Activated T-cell treated with anti-CD3 and anti-CD28 coated beads for 4 hours (primary cell): Measurements from ENCODE around the gene GALNT1.

Source experiments
- DNase-seq: peaks from one replicate; pipeline ENCODE4 v3.0.0-alpha.2; 2020

The GALNT1 gene

DNA sequence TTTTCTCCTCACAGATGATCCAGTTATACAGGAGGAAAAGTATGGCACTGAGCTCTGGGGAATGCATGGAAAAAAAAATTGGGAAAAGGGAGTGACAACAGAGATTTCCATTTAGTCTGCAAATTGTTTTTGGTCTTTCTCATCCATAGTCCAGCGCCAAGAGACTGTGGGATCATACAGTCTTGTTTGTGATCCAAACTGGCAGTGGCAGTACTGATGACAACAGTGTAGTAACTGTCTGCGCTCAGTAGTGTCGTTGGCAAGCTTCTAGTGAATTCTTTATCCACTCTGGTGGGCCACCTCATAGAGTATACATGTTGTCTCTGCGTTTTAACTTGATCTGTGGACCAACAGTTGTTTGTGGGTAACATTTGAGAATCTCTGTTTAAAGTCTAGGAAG is 37.9 kb downstream of the GALNT1 start:
- DNase-seq: no peak

DNA sequence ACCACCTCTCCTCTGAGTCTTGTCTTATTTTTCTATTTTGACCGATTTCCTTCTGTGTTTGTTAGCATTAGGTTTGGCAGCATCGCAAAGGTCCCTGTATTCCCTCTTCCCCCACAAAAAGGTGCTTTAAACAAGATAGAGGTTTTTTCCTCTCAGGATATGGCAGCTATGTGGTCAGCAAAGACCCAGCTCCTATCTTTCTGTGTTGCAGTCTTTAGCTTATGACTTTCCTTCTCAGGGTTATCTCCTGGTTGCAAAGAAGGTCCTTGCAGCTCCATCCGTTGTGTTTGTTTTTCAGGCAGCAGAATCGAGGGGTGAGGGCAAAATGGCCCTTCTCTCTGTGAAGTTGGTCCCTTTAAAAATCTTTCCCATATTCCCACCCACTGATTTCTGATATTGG is 38.4 kb downstream of the GALNT1 start:
- DNase-seq: no peak

DNA sequence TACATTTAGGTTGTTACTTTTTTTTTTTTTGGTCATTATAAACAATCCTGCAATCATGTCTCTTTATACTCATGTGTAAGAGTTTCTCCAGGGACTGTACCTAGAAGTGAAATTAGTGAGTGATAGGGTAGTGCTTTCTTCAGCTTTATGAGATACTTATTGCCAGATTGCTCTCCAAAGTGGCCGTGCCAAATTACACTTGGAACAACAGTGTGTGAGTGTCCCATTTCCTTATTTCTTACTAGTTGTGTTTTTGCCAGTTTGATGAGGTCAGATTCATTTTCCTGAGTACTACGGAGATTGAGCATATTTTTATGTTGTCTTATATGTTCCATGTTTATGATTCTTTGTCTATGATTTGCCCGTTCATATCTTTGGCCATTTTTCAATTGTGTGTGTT is 39.2 kb downstream of the GALNT1 start:
- no peak for DNase-seq

DNA sequence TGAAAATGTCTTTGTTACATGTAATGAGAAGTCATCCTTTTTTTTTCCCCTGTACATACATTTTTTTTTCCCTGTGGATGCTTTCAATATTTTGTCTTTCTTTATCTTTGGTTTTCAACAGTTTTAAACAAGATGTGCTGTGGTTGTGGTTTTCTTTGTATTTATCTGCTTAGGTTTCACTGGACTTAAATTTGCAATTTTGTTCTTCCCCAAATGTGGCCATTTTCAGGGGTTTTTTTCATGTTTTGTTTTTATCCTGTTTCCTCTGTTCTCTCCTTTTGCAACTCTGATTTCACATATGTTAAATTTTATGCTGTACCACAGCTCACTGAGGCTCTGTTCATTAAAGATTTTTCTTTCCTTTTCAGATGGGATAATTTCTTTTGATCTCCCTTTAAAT is 41.7 kb downstream of the GALNT1 start:
- DNase-seq: no peak

DNA sequence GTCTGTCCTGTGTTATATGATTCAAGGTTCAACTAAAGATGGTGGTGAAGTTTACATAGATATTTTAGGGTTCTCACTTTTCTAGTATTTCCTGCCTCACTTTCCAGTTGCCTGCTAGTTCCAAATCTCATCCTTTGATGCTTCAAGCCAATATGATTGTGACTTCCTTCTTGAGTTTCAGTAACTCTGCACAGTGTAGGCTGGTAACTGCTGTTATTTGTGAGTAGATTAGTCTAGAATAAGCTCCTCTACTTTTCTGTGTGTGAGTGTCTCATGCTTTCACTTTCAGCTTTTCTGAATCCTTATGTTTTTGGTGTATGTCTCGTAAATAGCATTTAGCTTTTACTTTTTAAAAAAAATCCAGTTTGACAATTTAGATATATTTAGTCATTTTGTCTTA is 42.6 kb downstream of the GALNT1 start:
- no peak for DNase-seq

DNA sequence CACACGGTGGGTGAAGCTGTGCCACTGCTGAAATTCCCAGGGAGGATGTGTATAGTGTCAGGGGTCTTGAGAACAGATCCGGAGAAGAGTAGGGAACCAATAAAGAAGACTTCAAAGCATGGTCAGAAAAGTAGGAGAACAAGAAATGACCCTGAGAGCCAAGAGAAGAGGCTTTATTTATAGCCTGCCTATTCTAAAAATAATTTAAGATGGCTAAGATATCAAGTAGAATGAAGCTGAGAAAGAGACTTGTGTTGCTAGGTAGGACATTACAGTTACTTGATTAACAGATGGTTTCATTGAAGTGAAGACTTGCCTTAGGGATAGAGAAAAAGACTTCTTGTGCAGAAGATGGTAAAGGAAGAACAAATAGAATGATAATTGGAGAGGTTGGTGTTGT is 43.7 kb downstream of the GALNT1 start:
- DNase-seq: no peak

DNA sequence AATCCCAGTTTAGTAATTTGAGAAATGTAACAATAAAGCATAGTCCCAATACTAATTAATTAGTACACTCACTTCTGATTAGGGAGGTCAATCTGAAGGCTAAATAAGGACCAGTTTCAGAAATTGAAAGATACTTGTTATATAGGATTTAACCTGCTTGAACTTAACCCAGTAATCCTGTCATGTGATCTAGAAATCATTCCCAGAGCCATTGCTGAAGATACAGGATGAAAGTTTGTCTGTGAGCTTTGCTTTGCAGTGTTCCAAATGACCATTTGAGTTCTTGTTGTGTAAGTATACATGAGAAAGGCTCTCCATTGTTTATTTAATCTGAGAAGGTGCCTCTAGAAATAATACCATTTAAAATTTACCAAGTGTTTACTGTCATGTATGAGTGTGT is 52.2 kb downstream of the GALNT1 start:
- DNase-seq: no peak

DNA sequence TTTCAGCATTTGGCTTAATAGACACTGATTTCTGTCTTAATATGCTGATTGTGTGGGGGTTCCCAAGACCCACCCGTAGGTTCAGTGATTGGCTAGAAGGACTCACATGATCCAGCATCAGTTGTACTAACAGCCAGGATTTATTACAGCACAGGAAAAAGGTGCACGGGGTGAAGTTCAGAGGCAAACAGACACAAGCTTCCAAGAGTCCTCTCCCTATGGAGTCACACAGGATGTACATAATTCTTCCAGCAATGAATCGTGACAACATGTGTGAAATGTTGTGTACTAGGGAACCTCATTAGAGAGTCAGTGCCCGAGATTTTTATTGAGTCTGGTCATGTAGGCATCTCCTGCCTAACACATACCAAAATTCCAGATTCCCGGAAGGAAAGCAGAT is 52.8 kb downstream of the GALNT1 start:
- DNase-seq: no peak

DNA sequence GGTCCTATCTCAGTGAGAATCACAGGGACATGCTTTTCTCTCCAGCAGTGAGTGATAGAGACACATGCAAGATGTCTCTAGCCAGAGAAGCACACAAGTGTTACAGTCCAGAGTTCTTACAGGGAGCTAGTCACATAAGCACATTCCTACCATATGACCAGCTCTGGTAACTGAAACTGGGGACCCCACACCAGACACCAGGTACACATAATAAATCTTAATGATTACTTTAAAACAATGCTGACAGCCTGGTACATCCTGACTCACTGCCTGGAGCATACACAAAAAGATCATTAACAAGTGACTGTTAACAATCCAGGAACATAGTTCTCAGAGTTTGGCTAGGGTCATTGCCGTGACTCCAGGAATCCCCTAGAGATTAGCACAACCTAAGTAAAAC is 53.6 kb downstream of the GALNT1 start:
- no peak for DNase-seq

DNA sequence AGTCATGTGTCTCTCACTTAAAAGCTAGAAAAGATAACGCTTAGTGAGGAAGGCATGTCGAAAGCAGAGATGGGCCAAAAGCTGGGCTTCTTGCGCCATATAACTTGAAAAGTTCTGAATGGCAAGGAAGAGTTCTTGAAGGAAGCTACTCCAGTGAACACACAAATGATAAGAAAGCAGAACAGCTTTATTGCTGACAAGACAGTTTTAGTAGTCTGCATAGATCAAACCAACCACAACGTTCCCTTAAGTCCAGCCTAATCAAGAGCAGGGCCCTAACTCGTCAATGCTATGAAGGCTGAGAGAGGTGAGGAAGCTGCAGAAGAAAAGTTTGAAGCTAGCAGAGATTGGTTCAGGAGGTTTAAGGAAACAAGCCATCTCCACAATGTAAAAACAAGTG is 55.7 kb downstream of the GALNT1 start:
- DNase-seq: no peak

DNA sequence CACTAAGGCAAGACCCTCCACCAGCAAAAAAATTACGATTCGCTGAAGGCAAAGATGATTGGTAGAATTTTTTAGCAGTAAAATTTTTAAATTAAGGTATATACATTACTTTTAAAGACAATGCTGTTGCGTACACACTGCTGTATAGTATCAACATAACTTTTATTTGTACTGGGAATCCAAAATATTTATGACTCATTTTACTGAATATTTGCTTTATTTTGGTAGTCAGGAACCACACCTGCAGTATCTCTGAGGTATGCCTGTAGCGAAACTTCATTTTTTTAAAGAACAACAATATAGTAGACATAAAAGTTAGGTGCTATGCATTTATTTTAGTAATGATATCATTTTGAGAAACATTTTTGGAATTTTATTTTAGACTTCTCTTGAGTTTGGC is 57.8 kb downstream of the GALNT1 start:
- no peak for DNase-seq

DNA sequence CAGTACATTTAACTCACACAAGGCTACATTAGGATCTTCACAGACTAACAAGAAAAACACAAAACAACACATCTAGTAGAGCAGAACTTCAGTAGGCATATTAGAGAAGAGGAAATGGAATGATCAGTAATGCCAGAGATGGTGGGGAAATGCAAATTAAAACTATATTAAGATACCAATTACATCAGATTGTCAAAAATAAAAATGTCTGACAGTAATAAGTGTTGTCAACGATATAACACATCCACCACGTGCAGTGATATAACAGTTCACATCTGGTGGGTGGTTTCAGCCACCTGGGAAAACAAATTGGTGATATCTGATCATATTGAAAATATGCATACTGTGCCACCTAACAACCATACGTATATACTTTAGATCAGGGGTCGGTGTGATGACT is 59.9 kb downstream of the GALNT1 start:
- no peak for DNase-seq

DNA sequence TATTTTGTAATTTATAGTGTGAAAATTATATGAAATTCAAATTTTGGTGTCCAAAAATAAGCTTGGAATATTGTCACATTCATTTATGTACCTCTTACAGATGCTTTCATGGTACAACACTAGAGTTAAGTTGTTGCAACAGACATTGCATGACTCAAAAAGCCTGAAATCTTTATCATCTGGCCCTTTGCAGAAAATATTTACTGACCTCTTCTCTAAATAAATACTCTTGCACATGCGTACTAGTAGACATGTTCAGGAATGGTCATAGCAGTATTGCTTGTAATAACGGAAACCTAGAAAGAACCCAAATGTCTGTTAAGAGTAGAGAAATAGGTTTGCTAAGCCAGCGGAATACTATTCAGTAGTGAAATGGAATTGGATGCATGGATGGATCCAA is 60.4 kb downstream of the GALNT1 start:
- no peak for DNase-seq

DNA sequence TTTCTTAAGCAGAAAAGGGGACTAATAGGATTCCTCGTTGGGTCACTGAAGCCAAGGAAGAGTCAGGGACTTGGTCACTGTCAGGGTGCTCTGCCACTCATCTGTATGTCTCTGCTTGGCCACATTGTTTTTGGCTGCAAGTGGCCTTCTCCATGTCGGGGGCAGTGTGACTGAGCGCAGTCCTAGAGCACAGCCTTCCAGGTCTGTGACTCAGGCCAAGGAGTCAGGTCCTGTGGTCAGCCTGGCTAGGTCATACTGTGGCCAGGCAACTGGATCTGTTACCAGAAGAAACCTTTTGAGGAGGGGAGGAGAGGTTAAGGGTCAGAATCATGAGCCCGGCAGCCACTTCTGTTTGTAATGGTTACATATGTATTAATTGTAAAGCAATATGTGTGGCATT is 61.3 kb downstream of the GALNT1 start:
- DNase-seq: no peak

DNA sequence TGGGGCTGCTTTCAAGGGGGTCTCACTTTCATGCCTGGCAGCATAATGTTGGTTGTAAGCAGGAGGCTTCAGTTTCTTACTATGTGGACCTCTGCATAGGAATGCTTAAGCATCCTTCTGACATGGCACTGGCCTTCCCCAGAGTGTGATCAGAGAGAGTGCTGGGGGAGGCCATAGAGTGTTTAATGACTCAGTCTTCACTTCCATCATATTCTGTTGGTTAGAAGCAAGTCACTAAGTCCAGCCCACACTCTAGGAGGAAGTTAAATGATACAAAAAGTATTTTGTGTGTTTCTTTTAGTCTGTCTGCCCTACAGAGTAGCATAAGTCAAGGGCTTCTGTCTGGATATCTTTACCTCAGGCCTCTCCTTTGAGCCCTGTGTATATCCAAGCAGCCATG is 64.9 kb downstream of the GALNT1 start:
- no peak for DNase-seq

DNA sequence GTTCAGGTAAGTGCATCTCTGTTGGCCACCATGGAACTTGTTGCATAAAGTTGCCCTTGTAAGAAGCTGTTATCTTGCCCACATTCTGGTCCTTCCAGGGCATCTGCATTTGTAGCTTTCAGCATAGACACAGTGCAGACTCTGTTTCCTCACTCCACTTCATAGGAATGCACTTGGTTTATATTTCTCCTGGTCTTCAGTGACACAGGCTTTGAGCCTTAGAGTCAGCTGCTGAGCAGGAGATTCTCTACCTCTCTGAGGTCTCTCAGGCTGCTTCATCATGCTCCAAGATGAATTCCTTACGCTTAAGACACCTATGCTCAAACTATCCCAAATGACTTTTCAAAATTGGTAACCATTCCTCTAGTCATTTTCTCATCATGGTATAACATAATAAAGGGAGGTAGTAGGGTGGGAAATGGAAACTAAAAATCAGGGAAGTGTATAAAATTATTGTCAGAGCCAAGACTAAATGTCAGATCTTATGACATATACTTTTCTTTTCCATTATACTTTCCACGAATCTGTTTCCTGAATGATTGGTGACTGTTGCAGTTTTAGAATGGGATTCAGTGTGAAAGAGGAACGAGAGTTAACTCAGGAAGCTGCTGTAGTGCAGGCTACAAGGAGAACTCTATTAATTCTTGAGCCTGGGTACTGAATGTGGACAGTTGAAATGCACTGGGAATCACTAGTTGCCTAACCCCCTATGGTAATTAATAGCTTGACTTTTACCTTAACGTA is 72.0 kb downstream of the GALNT1 start:
- DNase-seq: no peak

DNA sequence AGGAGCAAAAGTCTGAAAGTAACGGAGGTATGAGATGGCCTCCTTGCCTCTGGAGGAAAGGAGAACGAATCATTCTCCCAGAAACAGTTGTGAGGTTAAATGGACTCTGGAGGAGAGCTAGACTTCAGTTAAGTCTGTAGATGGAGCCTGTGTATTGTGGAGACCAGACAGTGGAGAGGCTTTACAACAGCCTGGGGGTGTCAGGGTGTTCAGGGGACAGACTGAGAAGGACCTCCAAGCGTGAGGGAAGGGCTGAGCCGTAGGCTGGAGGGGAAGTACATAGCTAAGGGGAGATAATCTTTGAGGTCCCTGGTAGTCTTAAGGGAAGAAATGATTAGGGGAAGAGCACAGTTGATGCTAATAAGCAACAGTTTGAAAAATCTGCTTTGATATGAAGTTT is 76.6 kb downstream of the GALNT1 start:
- no peak for DNase-seq

DNA sequence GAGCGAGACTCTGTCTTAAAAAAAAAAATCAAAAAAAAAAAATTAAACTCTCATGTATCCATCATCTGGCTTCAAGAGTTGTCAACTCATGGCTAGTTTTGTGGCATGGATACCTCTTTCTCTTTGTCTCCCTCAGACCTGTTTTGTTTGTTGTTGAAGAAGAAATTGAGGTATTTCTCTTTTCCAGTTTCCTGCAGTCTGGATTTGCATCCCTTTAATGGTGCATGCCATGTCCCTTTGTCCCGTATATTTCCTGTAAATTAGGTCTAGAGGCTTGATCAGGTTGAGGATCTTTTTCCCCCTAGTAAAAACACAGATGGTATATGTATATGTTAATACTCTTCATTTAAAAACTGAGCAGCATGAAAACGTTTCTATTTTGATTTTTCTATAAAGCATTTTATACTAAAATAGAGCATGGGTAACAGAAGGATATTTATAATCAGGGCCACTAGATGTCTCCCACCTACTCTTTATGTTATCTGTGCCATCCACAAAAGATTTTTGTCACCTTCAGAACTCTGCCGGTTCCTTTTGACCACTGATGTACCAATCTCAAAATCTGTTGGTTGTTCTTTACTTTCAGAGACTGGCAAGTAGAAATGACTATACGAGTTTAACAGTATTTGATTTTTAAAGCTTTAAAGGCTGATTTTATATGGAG is 80.1 kb downstream of the GALNT1 start:
- no peak for DNase-seq

DNA sequence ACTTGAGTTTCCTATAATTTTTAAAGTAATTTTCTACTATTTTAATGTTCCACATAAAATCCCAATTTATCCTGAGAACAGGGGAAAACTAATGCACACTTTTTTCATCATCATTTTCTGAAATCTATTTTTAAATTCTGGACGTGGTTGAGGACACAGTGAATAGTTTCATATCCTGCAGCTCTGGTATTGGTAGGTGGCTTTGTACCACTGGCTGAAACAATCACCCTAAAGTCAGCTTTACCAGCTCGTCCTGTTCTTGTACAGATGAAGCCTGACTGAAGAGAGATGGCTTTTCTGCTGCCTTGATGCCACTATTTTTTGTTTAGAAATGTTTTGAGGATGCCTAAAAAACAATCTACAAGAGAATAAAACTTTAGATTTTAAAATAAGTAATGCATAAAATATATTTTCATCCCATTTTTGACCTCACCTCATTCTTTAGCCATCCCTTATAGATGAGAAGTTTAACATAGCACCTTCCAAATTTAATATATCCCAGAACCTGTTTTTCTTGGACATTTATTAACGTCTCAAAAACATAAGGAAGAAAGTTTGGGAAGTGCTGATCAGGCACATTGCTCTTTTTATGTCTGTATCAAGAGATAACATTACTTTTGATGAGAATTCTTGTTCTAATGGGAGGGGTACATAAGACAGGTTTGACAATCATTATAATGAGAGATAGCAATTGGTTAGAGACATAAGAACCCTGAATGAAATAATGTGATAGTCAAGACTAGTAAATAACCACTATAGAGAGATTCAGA is 80.9 kb downstream of the GALNT1 start:
- DNase-seq: no peak

DNA sequence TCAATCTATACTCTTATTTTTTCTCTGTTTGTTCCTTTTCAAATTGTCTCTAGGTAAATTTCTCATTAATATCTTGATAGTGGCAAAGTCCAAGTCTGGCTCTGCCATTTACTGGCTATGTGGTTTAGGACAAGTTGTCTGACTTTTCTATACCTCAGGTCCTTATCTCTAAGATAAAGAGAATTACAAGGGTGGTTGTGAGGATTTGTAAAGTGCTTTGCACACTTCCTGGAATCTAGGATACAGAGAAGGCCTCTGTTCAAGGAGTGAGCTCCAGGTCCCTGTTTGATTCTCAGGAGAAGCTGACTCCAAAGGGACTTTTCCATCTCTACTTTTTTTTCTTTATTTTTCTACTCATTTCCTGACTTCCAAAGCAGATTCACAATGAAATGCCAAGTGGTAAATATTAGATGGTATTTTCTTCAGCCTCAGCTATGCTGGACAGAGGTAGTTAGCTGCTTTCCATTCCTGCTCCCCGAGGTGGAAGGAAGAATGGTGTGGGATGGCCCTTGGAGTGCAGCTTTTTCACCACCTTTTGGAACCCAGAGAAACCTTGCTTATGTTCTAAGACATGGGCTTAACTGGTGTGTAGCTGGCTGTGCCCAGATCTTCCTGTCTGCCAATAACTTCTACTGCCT is 90.5 kb downstream of the GALNT1 start:
- DNase-seq: no peak

DNA sequence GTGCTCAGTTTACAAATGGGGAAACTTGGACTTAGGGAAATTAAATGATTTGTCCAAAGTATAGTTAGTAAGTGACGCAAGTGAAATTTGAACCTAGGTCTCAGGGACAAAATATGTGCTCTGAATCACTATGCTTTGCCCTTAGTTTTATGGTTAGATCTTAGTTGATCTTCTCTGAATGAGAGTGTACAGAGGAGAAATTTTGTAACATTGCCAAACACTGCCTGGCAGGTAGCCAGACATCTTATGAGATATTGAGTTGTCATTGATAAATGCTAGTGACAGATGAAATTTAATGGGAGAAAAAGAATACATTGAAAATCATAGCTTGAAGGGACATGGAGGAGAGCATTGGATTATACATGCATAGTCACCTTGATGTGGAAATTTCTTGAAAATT is 91.4 kb downstream of the GALNT1 start:
- no peak for DNase-seq

DNA sequence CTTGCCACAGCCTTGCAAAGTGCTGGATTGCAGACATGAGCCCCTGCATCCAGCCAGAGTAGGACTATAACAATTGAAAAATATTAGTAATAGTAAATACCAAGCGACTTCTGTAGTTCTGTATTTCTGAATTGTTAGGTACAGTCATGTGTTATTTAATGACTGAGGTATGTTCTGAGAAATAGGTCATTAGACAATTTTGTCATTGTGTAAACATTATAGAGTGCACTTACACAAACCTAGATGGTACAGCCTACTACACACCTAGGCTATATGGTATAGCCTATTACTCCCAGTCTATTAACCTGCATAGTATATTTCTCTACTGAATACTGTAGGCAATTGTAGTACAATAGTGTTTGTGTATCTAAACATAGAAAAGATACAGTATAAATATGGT is 92.1 kb downstream of the GALNT1 start:
- no peak for DNase-seq

DNA sequence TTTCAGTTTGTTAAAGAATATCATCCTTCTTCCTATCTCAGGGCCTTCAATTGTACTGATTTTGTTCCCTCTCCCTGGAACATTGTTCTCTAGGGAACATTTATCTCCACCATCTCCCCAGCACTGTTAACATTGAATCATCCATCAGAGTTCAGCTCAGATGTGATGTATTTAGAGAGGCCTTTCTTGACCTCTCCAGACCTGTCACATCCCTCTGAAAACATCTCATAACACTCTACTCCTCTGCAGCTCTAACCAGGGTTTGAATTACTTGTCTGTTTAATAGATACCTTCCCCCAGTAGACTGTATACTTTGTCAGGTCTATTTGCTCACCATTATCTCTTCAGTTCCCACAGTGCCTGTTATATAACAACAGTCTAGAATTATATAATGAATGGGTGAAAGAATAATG is 98.6 kb downstream of the GALNT1 start:
- no peak for DNase-seq
